GM12801 (cell line): ENCODE results near the gene FAM83B.

ENCODE experiments used
- CTCF ChIP-seq: IDR thresholded peaks from one replicate; pipeline ENCODE4 v1.5.1; 2011; ENCODE audit warnings: control low read depth; ENCODE audit not compliant: insufficient read length; ENCODE audit errors: extremely low read depth

Gene FAM83B

GRCh38 chr6:54990001-54990400 lies 143.4 kb downstream of the FAM83B start:
- no peak for TF ChIP-seq CTCF
